MM.1S (cell line): ENCODE data around the gene ALPI.

Experiments used
- DNase-seq: peaks from one replicate; pipeline ENCODE4 v3.0.0-alpha.2; 2015
- H2AFZ ChIP-seq: fragments of 300-600 bp; sonication (generic); 2 replicates; pipeline ENCODE4 v1.6.0; 2016; ENCODE audit warnings: antibody characterized with exemption, low read length
- H3F3A ChIP-seq: fragments of 300-600 bp; sonication (generic); 2 replicates; pipeline ENCODE4 v1.6.1; 2016; ENCODE audit warnings: mild to moderate bottlenecking, antibody characterized with exemption, low read length, moderate library complexity, mixed read lengths; ENCODE audit not compliant: insufficient read depth
- H3K27ac ChIP-seq: fragments of 300-600 bp; sonication (generic); 2 replicates; pipeline ENCODE4 v1.5.1; 2016; ENCODE audit warnings: mild to moderate bottlenecking, low read length
- H3K27me3 ChIP-seq: fragments of 300-600 bp; sonication (generic); replicated peaks from 2 replicates; pipeline ENCODE4 v1.6.0; 2016; ENCODE audit warnings: low read length; ENCODE audit not compliant: insufficient read depth
- H3K36me3 ChIP-seq: fragments of 300-600 bp; sonication (generic); replicated peaks from 2 replicates; pipeline ENCODE4 v1.6.1; 2016; ENCODE audit warnings: mild to moderate bottlenecking, low read length, mixed read lengths; ENCODE audit not compliant: insufficient read depth
- H3K4me1 ChIP-seq: fragments of 300-600 bp; sonication (generic); 2 replicates; pipeline ENCODE4 v1.6.1; 2016; ENCODE audit warnings: low read length, mixed read lengths
- H3K4me2 ChIP-seq: fragments of 300-600 bp; sonication (generic); 2 replicates; pipeline ENCODE4 v1.6.0; 2016; ENCODE audit warnings: low read depth, low read length
- H3K4me3 ChIP-seq: fragments of 300-600 bp; sonication (generic); 2 replicates; pipeline ENCODE4 v1.5.1; 2016; ENCODE audit warnings: low read length, mixed read lengths
- H3K79me2 ChIP-seq: fragments of 300-600 bp; sonication (generic); 2 replicates; pipeline ENCODE4 v1.6.1; 2016; ENCODE audit warnings: mixed run types, low read length, mixed read lengths
- H3K9ac ChIP-seq: fragments of 300-600 bp; sonication (generic); 2 replicates; pipeline ENCODE4 v1.6.1; 2016; ENCODE audit warnings: low read length, mixed read lengths
- H3K9me2 ChIP-seq: fragments of 300-600 bp; sonication (generic); replicated peaks from 2 replicates; pipeline ENCODE4 v1.6.1; 2016; ENCODE audit warnings: mild to moderate bottlenecking, low read length, mixed read lengths; ENCODE audit not compliant: insufficient read depth
- H3K9me3 ChIP-seq: fragments of 300-600 bp; sonication (generic); replicated peaks from 2 replicates; pipeline ENCODE4 v1.6.1; 2016; ENCODE audit warnings: mild to moderate bottlenecking, low read length, mixed read lengths; ENCODE audit not compliant: insufficient read depth
- H4K20me1 ChIP-seq: fragments of 300-600 bp; sonication (generic); 2 replicates; pipeline ENCODE4 v1.6.1; 2016; ENCODE audit warnings: mild to moderate bottlenecking, low read length, moderate library complexity, mixed read lengths; ENCODE audit not compliant: insufficient read depth
- EZH2 ChIP-seq: fragments of 300-600 bp; sonication (generic); optimal IDR thresholded peaks from 2 replicates; pipeline ENCODE3; 2017; ENCODE audit warnings: low read depth, mild to moderate bottlenecking, antibody characterized with exemption, low read length, mixed read lengths
- EZH2phosphoT487 ChIP-seq: fragments of 300-600 bp; sonication (generic); IDR thresholded peaks from 2 replicates; pipeline ENCODE4 v1.6.1; 2018; ENCODE audit warnings: antibody characterized with exemption, low read length
- TF ChIP-seq, protein P1 (sequence below): fragments of 300-600 bp; sonication (generic); IDR thresholded peaks from 2 replicates; pipeline ENCODE4 v1.5.1; 2016; ENCODE audit warnings: antibody characterized with exemption, low read length, mixed read lengths

ALPI gene

DNA sequence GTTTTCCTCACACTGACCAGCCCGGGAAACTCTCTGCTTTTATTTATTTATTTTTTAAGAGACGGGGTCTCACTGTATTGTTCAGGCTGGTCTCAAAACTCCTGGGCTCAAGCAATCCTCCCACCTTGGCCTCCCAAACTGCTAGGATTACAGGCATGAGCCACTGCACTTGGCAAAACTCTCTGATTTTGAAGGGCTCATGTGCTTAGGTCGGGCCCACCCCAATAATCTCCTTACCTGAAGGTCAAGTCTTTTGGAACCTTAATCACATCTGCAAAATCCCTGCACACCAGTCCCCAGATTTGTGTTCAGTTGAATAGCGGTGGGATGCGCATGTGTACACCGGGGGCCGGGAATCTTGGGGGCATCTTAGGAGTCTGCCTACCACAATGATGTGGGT lies 39.3 kb downstream of the ALPI start:
- no peaks in the 10 kb centered on the region for H3K4me1 ChIP-seq
- H2AFZ ChIP-seq = no peak overlapping the region
- no peaks in the 10 kb centered on the region for H3K36me3 ChIP-seq
- no peaks in the 10 kb centered on the region; the same call in 1 of the 2 replicates for H3K27me3 ChIP-seq
- H3K4me3 ChIP-seq = no peak overlapping the region
- H3K9me2 ChIP-seq = no peaks in the 10 kb centered on the region
- no peaks in the 10 kb centered on the region for H3K79me2 ChIP-seq
- H3K9ac ChIP-seq = no peak overlapping the region
- no peaks in the 10 kb centered on the region for H4K20me1 ChIP-seq
- TF ChIP-seq EZH2phosphoT487 (no peak), EZH2 (no peak)
- TF ChIP-seq, protein P1, sequence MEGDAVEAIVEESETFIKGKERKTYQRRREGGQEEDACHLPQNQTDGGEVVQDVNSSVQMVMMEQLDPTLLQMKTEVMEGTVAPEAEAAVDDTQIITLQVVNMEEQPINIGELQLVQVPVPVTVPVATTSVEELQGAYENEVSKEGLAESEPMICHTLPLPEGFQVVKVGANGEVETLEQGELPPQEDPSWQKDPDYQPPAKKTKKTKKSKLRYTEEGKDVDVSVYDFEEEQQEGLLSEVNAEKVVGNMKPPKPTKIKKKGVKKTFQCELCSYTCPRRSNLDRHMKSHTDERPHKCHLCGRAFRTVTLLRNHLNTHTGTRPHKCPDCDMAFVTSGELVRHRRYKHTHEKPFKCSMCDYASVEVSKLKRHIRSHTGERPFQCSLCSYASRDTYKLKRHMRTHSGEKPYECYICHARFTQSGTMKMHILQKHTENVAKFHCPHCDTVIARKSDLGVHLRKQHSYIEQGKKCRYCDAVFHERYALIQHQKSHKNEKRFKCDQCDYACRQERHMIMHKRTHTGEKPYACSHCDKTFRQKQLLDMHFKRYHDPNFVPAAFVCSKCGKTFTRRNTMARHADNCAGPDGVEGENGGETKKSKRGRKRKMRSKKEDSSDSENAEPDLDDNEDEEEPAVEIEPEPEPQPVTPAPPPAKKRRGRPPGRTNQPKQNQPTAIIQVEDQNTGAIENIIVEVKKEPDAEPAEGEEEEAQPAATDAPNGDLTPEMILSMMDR = no peak
- H3K27ac ChIP-seq = no peak overlapping the region
- no peaks in the 10 kb centered on the region for H3K9me3 ChIP-seq
- no peak for DNase-seq
- no peaks in the 10 kb centered on the region for H3F3A ChIP-seq
- no peak overlapping the region for H3K4me2 ChIP-seq

DNA sequence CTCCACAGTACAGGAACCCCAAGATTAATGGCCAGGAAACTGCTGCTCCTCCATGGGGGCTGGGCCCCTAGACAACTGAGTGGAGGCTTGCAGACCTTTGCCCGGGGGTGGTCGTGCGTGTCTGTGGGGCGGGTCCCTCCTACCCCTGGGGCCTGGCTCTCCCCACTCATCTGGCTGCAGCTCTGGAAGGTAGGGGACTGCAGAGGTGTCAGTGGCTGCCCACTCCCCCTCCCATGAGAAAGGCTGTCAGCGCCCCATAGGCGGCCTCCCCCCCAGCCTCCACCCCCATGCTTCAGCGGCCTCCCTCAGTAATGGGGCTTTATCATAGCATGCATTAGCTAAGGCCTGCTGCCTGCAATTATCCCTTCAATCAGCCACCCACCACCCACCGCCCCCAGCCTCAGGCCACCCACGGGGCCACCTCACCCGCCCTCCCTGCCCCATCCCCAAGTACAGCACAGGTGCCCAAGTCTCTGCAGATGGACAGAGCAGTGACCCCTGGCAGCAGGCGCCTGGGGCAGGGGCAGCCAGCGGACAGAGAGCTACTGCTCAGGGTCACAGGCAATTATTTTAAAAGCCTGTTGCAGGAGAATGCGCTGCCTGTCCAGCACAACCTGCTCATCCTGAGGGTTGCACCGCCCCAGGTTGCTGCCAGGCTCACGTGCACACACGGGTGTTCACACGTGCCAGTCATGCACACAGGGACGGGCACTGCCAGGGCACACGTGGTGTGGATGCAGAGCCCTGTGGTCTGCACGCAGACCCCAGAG lies 40.7 kb downstream of the ALPI start:
- H3K27ac ChIP-seq = no peak overlapping the region
- no peaks in the 10 kb centered on the region; the same call in 1 of the 2 replicates for H3K27me3 ChIP-seq
- no peaks in the 10 kb centered on the region for H3K9me2 ChIP-seq
- no peak for DNase-seq
- no peak overlapping the region for H3K4me3 ChIP-seq
- no peaks in the 10 kb centered on the region for H3K9me3 ChIP-seq
- no peaks in the 10 kb centered on the region for H3K36me3 ChIP-seq
- TF ChIP-seq EZH2 (no peak), EZH2phosphoT487 (no peak)
- TF ChIP-seq, protein P1 = no peak
- H4K20me1 ChIP-seq = no peaks in the 10 kb centered on the region
- no peak overlapping the region for H2AFZ ChIP-seq
- no peak overlapping the region for H3K9ac ChIP-seq
- H3K4me2 ChIP-seq = no peak overlapping the region
- no peaks in the 10 kb centered on the region for H3F3A ChIP-seq
- H3K79me2 ChIP-seq = no peaks in the 10 kb centered on the region
- H3K4me1 ChIP-seq = no peaks in the 10 kb centered on the region

DNA sequence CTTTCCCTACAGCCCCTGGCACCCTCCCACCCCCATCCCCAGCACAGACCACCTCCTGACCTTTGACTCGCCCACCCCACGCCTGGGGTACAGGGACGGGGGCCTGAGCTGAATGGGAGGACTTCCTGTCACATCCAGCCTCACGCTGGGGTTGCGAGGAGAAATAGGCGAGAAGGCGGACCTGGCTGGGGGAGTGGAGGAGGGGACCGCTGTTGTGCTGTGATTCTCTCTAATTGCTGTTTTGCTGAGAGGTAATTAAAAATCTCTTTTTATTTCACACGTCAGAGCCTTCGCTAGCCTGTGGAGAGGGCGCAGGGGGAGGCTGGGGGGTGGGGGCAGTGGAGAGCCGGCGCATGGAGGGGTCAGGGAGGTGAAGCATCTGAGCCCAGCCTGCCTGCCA lies 41.4 kb downstream of the ALPI start:
- Histone ChIP-seq H3K9ac (no peak overlapping the region), H3K27me3 (peaks cover 2% of the 10 kb centered on the region), H4K20me1 (no peaks in the 10 kb centered on the region), H3K36me3 (no peaks in the 10 kb centered on the region), H2AFZ (no peak overlapping the region), H3K79me2 (no peaks in the 10 kb centered on the region), H3K27ac (no peak overlapping the region), H3K4me3 (no peak overlapping the region), H3K4me2 (no peak overlapping the region), H3F3A (no peaks in the 10 kb centered on the region), H3K9me2 (no peaks in the 10 kb centered on the region), H3K9me3 (no peaks in the 10 kb centered on the region), H3K4me1 (no peaks in the 10 kb centered on the region)
- TF ChIP-seq EZH2phosphoT487 (no peak), EZH2 (no peak)
- TF ChIP-seq, protein P1 = no peak
- no peak for DNase-seq
